GM18868 (cell line): Measurements from ENCODE around the gene IFT57.

ENCODE experiments used
- ATAC-seq: cut with Tn5 transposase; IDR thresholded peaks from one replicate; pipeline ENCODE4 v1.9.1; 2021; ENCODE audit warnings: mild to moderate bottlenecking, moderate library complexity; ENCODE audit not compliant: unreplicated experiment

IFT57 gene

GRCh38 chr3:108221393-108221792, 831 bp downstream of the IFT57 start:
- ATAC-seq, result no peak

GRCh38 chr3:108219336-108219735, 2.9 kb downstream of the IFT57 start:
- ATAC-seq, result peak; percentile 15

DNA sequence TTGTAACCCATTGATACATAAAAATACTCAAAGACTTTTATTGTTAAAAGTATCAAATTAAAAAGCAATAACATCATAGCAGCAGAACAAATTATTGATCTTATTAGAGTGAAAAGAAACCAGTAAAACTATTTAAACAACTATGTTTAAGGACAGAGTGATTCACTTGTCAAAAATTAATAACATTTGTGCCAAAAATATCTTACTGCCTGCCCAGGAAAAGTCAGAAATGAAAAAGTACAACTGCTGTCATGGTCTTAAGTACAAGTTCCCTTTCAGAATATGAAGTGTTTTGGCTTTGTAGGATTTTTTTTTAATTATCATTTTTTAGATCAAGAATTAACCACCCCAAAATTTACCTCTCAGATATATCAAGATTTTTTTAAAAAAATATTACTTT, 3.4 kb downstream of the IFT57 start:
- ATAC-seq, result no peak

DNA sequence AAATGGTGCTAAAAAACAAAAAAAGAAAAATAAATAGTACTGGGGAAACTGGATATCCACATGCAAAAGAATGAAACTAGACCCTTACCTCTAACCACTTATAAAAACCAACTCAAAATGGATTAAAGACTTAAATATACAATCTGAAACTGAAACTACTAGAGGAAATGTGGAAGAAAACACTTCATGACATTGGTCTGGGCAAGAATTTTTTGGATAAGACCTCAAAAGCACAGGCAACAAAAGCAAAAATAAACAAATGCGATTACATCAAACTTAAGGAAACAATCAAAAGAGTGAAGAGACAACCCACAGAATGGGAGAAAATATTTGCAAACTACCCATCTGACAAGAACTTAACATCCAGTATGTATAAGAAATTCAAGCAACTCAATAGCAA, 6.4 kb downstream of the IFT57 start:
- no peak for ATAC-seq

DNA sequence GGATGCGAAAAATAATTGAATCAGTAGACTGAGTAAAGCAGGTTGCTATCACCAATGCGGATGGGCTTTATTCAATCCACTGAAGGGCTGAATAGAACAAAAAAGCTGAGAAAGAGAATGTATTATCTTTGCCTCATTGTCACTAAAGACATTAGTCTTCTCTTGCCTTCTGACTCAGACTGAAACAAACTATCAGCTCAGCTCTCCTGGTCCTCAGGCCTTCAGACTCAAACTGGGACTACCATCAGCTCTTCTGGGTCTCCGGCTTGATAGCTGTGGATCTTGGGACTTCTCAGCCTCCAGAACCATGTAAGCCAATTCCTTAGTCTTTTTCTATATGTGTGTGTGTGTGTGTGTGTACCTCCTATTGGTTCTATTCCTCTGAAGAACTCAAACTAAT, 12.6 kb downstream of the IFT57 start:
- peak; percentile 59 for ATAC-seq

DNA sequence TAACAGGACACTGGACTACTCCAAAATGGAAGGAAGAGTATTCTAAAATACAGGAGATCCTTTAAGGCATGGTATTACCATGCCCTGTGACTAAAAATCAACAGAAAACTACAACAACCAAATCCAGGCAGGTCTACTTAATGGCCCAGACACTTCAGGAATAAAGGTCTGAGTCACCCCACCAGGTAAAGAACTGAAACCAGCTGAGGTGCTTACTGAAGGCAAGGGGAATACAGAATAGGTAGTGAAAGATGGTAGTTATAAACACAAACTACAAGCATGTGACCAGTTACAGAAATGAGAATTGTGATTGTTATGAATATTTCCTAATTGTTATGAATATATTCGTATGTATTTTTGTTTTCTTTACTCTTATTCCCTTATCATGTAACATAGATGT, 13.4 kb downstream of the IFT57 start:
- peak; percentile 100 for ATAC-seq

DNA sequence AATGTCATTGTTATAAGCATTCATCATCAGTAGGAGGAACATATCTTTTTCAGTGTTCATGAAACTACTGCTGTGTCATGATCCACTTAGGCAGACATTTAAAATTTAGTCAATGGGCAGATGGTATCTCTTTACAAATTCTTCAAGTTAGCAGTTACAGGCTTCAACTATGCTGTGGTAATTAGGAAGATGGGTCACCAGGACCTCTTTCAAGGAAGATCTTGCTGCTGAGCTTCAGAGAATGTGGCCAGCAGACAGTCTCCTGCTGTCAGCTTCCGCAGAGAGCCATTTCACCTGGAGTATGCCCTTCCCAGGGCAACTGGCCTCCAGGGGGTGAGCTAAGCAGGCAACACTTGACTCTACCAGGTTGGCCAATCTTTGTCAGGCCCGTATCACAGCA, 19.4 kb downstream of the IFT57 start:
- ATAC-seq, result no peak

DNA sequence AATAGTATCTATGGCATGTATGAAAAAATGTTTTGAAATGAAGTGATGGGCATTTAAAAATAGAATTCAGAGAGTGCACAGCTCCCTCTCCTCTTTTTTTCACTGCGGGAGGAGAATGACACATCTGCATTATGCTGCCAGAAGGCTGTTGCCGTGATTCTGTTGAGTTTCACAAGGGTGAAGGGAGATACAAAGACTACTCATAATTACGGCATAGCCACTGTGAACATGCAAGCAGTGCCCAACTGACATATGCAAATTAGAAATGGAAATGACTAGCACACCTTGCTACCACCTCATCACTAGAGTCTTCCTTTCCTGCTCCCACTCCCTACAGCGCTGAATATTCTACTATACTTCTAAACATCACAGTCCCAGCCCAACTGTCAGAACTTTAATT, 20.1 kb downstream of the IFT57 start:
- no peak for ATAC-seq

GRCh38 chr3:108201258-108201657, 21.0 kb downstream of the IFT57 start:
- no peak for ATAC-seq

DNA sequence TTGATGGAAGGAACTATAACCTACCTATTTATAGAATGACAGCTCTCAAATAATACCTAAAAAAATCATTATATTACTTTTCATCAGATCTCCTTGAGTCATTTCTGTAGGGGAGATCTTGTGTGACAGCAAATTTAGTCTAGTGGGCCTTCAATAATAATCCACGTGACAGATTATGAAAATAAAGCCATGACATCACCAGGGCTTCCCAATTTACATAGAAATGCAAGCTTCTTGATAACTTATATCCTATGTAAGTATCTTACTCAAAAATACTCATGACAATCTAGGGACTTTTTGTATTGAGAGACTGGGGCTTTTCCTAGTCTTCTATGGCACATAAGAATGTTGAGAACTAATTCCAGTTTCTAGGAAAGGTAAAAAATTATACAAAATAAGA, 21.6 kb downstream of the IFT57 start:
- ATAC-seq, result no peak

- ATAC-seq, result no peak
Measured at GRCh38 chr3:108200024-108200423, 22.2 kb downstream of the IFT57 start.

DNA sequence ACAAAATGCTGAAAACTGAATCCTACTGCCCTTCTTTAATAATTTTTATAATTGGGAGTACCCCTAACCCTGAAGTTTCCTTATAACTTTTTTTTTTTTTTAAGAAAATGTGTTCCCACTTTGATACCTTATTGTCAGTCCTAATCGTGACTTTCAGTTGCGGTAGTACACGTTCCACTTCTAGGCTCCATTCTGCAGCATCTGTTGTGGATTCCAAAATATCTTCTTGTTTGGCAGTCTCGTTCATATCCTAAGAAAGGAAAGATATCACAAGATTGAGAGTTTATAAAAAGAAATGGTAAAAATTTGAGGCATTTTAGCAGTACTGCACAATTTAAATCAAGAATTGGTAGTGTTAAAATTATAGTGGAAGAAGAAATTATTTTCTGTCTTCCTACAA, 30.8 kb downstream of the IFT57 start:
- no peak for ATAC-seq

DNA sequence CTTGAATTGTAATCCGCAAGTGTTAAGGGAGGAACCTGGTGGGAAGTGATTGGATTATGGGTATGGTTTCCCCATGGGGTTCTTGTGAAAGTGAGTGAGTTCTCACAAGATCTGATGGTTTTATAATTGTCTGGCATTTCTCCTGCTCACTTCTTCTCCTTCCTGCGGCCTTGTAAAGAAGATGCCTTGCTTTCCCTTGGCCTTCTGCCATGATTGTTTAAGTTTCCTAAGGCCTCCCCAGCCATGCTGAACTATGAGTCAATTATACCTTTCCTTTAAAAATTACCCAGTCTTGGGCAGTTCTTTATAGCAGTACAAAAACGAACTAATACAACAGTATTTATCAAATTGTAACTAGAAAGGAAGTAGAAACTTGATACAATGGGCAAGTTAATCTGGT, 31.9 kb downstream of the IFT57 start:
- ATAC-seq, result no peak

GRCh38 chr3:108189440-108189839, 32.8 kb downstream of the IFT57 start:
- ATAC-seq, result no peak

GRCh38 chr3:108185536-108185935, 36.7 kb downstream of the IFT57 start:
- no peak for ATAC-seq

DNA sequence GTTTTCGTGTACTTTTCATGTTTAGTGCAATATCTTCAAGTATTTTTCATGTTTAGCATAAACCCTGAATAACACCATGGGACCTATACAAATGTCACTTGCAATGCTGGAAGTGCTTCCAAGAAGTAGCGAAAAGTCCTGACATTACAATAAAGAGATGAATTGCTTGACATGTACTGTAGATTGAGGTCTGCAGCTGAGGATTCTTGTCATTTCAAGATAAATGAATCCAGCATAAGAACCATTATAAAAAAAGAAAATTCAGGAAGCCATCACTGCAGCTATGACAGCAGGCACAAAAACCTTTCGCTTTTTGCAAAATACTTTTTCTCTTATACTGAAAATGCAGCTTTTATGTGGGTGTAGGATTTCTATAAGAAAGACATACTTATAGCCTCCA, 37.4 kb downstream of the IFT57 start:
- no peak for ATAC-seq

DNA sequence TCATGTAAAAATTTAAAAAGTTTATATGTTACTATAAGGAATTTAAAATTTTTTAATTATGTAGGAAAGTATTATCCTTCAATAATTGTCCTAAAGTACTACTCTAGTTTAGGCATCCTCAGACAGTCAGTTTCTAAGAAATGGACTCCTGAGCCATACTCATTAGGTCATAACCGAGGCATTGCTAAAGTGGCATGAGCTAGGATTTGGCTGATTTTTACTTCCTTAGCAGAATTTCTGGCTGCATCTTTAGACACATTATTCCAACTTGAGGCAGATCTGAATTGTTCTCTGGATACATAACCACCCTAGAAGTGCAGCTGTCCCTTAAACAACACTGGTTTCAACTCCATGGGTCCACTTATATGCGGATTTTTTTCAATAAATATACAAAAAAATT, 38.3 kb downstream of the IFT57 start:
- ATAC-seq, result no peak

GRCh38 chr3:108183181-108183580, 39.0 kb downstream of the IFT57 start:
- ATAC-seq, result no peak

GRCh38 chr3:108182339-108182738, 39.9 kb downstream of the IFT57 start:
- ATAC-seq, result no peak

DNA sequence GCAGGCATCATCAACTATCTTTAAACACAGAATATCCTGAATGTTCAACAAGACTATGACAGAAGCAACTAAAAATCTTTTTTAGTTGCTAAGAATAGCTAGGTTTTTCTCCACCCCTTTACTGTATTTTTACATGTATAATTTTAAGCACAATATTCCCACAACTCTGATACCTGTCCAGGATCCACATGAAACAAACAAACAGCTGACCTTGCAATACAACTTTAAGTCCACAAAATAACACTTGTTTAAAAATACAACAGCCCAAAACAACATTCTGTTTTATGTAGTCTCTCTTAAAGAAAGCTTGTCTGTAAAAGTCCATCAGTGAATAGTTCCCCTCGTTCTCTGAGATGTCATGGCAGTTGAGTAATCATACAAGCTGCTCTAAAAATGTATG, 41.1 kb downstream of the IFT57 start:
- ATAC-seq, result no peak

- no peak for ATAC-seq
Measured at GRCh38 chr3:108180194-108180593, 42.0 kb downstream of the IFT57 start.

DNA sequence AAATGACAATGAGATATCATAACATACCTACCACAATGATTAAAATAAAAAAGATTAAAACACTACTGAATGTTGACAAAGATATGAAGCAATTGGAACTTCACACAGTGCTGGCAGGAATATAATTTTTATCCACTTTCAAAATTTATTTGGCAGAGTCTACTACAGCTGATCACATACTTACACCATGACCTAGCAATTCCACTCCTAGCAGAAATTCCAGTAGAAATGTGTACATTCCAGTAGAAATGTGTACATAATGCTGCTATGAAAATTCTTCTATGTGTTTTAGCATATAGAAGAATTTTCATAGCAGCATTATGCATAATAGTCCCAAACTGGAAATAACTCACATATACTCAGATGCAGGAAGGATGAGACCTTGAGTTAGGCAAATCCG, 43.5 kb downstream of the IFT57 start:
- no peak for ATAC-seq

- no peak for ATAC-seq
Measured at GRCh38 chr3:108177536-108177935, 44.7 kb downstream of the IFT57 start.

- ATAC-seq, result no peak
Measured at GRCh38 chr3:108175352-108175751, 46.9 kb downstream of the IFT57 start.
